HG03521 (cell line): ENCODE results near the gene TRERF1.

Experiments
- ATAC-seq: cut with Tn5 transposase; IDR thresholded peaks from one replicate; pipeline ENCODE4 v1.9.1; 2021; ENCODE audit warnings: mild to moderate bottlenecking, moderate library complexity; ENCODE audit not compliant: unreplicated experiment

Gene TRERF1

DNA sequence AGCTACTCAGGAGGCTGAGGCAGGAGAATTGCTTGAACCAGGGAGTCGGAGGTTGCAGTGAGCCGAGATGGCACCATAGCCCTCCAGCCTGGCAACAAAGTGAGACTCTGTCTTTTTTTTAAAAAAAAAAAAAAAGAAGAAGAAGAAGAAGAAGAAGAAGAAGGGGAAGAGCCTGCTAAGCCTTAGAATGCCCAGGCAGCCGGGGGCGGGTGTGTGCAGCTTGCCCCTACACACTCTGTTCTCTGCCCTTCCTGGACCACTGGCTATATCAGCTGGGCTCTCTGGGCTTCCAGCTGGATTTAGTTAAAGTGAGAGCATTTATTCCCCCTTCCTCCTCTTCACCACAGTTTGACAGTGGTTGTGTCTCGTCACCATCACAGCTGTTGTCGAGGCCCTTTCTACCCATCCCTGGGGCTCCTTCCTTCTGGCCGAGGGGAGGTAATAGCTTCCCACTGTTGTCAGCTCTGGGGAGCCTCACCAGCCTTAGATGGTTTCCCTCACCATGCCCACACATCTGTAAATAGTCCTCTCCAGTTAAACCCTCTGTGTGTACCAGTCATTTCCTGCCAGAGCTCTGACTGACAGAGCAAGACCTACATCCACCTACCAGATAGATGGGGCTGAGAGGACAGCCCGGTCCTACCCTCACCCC is 77.6 kb downstream of the TRERF1 start:
- ATAC-seq = no peak

DNA sequence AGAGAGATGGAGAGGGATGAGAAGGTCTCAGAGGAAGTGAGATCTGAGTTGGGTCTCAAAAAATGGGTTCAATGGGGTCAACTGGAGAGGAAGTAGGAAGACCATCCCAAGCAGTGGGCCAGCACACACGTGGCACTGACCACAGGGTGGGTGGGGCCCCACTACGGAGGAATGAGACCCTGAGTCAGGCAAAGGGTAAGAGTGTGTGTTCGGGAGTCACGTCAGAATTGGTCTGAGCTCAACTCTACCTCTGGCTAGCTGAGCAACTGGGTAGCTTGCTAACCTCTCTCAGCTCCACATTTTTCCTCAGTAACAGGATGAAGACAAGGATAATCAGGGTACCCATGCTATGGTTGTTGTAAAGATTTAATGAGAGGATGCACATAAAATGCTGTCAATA is 79.0 kb downstream of the TRERF1 start:
- ATAC-seq = no peak

DNA sequence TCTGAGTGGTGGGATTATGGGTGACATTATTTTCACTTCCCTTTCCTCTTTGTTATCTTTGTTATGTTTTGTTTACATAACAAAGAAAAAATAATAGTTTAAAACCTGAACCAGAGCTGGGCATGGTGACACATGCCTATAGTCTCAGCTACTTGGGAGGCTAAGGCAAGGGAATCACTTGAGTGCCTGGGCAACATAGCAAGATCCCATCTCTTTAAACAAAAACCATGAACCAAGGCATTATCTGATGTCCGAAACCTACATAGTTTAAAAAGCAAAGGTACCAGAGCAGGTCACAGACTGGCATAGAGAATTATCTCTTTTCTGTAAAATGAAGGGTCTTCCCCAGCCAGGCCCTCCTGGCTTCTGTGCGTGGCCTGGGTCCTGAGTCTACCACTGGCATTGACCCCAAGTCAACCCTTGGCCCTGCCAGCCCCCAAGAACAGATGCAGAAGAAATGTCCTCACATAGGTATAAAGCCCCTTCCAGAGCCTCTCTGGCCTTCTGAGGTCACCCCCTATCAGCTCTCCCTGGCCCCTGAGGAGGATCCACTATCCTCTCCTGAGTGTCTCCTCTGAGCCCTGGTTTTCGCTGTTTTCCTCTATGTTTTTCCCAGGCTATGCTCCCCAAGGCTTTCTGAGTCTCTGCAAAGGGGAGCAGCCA is 81.3 kb downstream of the TRERF1 start:
- ATAC-seq = no peak

DNA sequence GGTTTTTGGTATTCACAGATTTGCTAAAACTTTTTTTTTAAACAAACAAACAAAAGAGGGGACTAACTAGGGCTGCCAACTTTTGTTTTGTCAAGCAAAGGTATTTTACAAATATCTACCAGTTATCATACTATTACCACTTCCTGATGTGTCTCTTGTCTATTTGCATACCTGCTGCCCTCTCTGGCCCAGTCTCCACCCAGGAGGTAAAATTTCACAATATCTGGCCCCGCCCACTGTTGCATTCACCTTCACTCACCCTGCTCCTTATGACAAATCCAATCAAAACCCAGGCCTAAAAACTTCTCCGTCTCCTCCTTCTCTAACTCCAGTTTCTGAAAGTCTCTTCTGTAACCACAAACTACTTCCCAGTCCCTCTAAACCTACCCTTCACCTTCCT is 82.2 kb downstream of the TRERF1 start:
- no peak for ATAC-seq

DNA sequence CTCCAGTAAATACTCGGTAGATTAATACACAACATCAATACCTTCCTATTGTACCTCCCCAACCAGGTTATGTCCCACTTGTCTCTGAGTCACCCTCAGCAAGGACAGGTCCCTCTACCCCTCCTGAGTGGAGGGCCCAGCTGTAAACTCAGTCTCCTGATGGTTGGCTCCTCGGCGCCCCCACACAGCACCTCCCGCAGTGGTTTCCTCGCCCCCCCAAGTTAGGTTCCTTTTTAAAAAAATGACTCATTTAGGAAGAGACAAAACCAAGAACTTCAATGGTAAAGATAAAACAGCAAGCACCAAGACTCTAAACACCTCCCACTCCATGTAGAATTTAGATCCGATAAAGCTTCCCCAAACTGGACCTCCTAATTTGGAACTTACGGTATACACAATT is 83.5 kb downstream of the TRERF1 start:
- ATAC-seq = no peak

DNA sequence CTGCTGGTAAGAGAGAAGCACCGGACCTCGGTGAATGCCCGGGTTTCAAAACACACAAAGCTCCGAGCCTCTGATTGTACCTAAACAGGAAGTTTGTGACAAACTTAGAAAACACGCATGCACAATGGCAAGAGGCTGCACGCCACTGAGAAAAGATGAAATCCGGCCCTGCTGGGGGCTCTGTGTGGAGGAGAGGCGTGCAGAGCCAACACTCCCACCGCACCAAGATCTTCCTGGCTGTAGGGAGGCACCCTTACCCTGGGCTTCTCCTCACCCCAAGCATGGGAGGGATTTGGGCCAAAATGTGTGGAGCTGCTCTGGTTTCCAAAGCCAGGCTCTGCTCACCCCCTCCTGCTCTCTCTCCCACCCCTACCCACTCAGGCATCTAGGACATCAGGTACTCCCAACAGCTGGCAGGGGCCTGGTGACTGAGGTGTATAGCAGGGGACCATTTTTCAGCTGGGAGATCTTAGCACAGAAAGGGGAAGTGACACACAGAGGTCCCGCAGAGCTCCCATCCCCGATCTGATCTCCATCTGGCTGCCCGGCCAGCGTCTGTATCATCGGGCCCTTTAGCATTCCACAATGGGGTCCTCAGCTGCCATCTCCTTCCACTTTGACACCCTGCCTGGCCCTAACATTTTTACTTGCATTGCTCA is 84.2 kb downstream of the TRERF1 start:
- ATAC-seq = peak; percentile 47

DNA sequence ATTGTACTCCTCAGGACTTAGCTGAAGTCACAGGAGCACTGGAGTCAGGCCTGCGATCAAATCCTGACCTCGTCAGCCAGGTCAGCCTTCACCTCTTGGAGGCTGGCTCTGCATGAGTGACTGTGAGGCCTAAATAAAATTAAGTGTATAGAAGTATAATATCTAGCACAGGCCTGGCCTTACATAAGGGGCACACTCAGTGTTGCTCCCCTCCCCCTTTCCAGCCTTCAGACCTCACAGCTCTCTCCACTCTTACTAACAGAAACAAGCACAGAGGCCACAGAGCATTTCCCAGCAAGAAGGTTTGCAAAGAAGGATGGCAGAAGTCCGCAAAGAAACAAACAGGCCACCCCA is 84.8 kb downstream of the TRERF1 start:
- peak; percentile 8 for ATAC-seq

DNA sequence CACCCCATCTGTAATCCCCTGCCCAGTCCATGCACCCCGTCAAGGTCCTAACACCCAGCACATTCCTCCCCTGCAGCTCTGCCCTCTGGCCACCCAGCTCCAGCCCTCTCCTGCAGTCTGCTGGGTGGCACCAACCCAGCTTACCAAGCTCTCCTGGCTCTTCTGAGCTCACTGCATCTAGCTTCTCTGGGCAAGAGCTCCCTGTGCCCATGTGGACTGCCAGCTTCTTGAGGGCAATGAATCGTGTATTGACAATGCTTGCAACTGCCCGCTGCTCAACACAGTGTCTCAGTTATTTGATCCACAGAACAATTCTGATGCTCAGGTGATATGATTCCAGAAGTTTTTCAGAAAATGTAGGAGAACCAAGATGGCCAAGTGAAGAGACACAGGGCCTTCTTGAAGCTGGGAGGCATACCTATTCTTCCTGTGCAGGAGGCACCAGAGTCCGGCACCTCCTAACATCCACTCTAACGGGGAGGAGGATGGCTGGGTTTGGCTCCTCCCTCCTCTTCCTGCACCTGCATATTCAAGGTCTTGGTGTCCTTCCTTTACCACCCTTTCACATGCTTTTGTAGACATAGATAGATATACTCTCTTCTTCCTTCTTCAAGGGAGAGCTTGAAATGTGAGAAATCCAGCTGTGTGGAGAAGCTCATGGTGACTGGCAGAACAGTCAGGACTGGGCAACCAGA is 85.6 kb downstream of the TRERF1 start:
- ATAC-seq = no peak

DNA sequence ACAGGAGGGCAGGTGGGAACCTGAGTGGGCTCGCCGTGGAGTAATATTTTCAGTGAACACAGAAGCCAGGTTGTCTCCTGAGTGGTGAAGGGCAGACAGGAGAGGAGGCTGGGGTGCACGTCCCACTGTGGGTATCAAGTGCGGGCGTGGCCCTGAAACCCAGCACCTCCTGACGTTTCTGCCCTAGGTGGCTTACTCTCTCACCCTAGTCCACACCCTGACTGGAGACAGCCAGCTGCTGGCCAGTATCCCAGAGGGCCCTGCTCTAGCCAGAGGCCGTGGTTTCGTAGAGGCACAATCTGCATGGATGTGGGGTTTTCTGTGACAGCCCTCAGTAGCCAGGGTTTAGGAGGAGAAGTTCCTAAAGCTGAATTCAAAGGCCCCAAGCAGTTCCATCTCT is 86.7 kb downstream of the TRERF1 start:
- no peak for ATAC-seq

DNA sequence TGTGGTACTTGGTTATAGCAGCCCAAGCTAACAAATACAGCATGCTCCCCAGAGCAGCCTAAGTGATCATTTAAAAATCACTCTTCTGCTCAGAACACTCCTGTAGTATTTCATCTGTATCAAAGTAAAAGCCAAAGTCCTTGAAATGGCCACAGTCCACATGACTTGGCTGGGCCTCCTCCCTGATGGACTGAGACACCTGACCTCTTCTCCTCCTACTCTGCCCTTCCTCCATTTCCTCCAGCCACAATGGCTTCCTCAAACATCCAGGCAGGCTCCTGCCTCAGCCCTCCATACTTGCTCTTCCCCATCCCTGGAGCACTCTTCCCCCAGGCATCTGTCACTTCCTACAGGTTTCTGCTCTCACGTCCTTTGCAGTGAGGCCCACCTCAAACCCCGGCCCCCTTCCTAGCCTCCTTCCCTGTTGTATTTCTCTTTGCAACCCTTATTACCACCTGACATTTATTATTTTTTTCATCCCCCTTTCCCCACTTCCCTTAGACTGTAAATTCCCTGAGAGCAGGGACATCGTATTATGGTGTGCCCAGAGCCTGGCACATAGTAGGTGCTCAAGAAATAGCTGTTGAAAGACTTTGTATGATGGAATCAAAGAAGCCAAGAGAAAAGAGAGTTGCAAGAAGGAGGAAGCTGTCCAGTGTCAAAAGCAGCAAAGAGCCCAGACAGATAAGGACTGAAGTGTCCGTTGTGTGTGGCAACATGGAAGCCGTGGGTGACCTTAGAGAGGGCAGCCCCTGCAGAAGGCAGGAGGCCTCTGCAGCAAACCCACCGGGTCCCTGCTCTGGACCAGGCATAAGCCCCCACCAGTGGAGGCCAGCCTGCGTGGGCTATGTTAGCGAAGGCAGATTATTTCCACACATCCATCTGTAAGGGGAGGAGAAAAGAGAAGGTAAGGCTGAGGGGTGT is 87.5 kb downstream of the TRERF1 start:
- ATAC-seq = no peak

DNA sequence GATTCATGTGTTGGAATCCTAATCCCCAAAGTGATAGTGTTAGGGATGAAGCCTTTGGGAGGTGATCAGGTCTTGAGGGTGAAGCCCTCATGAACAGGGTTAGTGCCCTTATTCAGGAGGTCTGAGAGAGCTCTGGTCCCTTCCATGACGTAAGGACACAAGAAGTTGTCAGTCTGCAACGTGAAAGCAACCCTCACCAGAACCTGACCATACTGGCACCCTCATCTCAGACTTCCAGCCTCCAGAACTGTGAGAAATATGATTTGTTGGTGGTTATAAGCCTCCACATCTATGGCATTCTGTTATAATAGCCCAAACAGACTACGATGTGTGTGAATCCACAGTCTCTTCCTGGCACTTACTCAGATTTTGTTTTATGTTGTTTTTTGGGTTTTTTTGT is 90.7 kb downstream of the TRERF1 start:
- no peak for ATAC-seq

DNA sequence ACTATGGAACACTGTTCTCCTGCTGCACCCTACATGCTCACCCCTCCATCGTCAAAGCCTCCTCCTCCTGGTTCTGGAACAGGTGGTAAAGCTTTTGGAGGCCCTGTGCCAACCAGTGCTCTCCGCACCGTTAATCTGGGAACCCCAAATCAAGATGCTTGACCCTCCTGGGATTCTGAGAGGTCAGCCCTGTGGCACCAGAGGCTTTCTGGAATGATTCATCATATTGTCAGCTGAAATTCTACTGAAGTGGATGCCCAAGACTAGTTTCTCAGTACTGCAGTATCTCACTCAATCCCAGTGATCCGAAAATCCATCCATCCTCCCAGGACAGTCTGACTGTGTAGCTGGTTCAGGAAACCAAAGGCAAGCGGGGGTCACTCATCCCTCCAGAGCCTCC is 92.7 kb downstream of the TRERF1 start:
- ATAC-seq = no peak

DNA sequence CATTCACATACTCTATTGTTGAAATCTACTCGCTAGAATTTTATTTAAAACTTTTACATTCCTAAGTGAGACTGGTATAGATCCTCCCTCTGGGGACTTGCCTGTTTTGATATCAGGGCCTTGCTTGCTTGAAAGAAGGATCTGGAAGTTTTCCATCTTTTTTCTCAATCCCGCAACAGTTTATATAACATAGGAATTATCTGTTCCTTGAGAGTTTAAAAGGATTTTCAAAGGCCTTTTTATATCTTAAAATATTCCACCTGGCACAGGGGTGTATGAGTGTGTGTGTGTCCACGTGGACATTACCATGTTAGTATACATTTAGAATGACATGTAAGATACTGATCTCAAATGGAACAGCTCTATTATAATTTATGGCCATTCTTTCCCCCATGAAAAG is 96.3 kb downstream of the TRERF1 start:
- no peak for ATAC-seq

DNA sequence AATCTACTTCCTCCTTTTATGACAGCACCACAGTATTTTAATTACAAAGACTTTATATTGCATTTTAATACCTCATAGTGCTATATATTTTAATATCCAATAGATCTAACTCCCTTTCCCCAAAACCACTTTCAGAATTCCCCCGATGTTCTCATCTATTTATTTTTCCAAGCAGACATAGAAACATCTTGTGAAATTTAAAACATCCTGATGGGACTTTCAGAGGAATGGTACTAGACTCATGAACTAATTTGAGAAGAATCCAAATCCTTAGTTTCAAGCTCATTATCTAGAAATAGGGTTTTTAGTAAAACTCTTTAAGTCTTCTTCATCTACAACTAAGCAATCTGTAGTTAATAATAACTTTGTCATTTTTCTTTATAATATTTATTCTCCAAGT is 97.0 kb downstream of the TRERF1 start:
- ATAC-seq = no peak

DNA sequence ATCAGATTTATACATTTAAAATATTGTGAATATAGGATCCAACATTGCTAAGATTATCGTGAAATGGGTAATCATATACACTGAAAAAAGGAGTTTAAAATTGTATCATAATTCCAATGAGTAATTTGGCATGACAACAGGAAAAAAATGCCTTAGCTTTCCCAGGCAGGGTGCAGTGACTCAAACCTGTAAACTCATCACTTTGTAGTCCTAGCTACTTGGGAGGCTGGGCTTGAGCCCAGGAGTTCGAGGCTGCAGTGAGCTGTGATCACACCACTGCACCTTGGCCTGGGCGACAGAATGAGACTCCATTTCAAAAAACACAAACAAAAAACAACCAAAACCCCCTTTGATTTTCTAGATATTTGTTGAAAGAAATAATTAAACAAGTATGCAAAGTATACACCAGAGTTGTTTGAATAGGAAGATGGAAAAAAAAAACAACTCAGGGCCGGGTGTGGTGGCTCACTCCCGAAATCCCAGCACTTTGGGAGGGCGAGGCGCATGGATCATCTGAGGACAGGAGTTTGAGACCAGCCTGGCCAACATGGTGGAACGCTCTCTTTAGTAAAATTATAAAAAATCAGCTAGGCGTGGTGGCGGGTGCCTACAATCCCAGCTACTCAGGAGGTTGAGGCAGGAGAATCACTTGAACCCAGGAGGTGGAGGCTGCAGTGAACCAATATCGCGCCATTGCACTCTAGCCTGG is 98.7 kb downstream of the TRERF1 start:
- no peak for ATAC-seq

DNA sequence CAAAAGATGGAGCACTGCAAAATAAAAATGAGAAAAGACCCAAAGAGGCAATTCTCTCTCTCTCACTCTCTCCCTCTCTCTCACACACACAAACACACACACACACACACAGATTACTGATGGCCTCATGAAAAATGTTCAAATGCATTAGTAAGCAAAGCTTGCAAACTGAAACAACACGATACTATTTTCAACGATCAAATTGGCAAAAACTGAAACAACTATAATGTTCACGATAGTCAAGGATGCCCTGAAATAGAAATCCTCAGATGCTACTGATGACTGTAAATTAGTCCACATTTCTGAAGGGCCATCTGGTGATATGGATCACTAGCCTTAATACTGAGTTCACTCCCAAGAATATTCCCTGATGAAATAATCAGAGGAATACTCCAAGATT is 100.8 kb downstream of the TRERF1 start:
- ATAC-seq = no peak

DNA sequence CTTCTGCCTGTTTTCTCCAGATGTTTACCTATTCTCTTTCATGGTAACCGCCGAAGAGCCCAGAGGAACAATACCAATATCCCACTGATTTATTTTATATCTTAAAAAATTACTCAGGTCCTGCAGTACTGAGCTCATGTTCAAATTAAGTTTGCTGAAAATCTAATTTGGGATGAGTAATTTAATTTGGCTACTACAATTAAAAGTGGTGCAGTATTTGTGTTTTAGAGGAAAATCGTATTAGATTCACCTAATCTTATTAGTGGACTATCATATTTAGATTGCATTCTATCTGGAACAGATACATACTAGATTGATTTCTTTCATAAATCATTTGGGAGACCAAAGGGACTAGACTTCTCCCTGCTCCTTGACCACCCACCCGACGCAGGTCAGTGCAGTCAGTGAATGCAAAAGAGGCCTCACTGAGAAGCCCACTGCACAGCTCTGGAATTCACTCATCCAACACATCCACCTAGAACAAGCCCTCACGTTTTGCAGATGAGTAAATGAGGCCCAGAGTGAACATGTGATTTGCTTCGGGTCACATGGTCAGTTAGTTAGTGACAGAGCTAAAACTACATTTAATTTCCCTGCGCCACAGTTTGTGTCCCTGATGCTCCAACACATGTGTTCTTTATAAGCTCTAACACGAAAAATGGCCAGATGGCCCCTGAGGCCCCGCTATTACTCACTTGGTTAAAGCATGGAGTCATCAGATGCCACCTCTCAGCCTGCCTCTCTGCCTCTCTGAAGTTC is 101.8 kb downstream of the TRERF1 start:
- ATAC-seq = no peak

DNA sequence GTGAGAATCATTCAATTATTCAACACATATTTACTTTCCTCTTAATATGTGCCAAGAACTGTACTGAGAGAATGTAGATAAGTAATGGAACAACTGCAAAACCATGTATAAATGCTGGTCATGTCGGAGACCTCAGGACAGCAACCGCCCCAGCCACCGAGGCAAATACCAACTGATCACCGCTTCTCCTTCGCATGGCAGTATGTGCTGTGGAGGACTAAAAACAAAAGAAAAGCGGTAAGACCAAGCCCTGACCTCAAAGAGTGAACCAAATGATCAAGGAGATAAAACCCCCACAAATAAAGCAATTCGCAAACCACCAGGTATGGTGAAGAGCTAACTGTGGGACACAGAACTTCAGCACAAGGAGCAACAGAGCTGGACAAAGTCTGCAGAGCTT is 104.3 kb downstream of the TRERF1 start:
- ATAC-seq = no peak

DNA sequence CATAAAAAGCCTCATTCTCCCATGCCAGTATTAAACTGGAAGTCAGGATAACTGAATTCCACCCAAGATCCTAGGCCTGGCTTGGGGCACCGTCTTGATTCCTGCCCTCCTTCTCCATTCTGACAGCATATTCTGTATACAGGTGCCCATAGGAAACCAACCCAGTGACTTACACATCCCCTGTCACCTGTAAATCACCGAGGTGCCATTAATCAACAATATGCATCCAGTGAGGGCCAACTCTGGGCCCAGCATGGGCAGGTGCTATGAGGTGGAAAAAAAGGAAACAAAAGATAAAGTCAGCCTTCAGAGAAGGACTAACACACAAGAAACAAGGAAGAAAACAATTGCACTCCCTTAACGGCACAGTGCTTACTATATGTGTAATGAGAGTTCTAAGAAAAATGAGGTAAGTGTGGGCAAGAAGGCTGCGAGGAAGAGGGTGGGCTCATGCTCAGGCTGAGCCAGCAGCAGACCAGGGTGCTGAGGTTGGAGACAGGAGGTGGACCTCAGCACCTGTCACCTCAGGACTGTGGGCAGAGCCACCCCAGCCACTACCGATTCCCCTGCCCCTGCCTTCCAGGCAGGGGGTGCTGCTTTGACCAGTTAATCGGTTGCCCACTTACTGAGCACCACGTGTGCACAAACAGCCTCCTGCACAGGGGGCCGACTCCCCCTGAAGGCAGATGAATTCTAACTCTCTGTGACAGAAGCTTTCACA is 105.9 kb downstream of the TRERF1 start:
- no peak for ATAC-seq
